ENCODE results near the gene SRGAP2. TPM values are rescaled to one million over a fixed set of nuclear protein-coding genes. Genes with fewer than 3 reads are reported as not detected.
"Not testable (repeated sequence)": the region's sequence is repeated elsewhere in the genome, so short reads cannot be mapped to it uniquely, and the experiment has no call there.

SRGAP2 gene
- total RNA-seq, 1 donor from 2014 or later = 88.4 TPM

DNA sequence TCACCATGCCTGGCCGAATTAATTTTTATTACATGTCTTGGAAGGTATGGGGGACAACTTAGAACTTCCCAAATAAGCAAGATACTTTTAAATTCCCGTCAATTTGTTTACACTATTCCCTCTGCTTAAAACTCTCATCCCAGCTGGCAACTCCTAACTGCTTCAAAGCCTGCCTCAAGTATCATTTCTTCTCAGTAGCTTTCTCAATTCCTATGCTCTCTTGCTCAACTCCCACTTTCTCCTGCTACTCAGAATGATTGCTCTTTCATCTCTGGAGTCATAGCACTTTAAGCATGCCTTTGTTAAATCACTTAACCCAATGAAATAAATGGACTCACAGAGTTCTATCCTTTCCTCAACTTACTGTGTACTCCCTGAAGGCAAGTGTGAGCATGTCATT, 19.6 kb upstream of the SRGAP2 start:
- H3K4me3 ChIP-seq; H3K27me3 ChIP-seq; H4K20me1 ChIP-seq (ENCODE audit: low read depth); H3K9me3 Mint-ChIP-seq; H3K4me2 ChIP-seq; H3F3A ChIP-seq (ENCODE audit: low read depth); H3K9me3 ChIP-seq (ENCODE audit: low read depth); H3K36me3 ChIP-seq; H3K4me1 Mint-ChIP-seq; H3K79me2 ChIP-seq (ENCODE audit: low read depth); H2AFZ ChIP-seq (replicated peaks); H3K27ac Mint-ChIP-seq; H3K36me3 Mint-ChIP-seq; H3K4me3 Mint-ChIP-seq; H3K27ac ChIP-seq; H3K27me3 Mint-ChIP-seq (ENCODE audit: insufficient read depth, low read depth); H3K4me1 ChIP-seq; DNase-seq (ENCODE audit: low spot score); H3K9ac ChIP-seq: not testable (repeated sequence)

GRCh38 chr1:206185778-206186177, 17.6 kb upstream of the SRGAP2 start:
- H3K4me1 ChIP-seq; H3K9me3 ChIP-seq (ENCODE audit: low read depth); H3F3A ChIP-seq (ENCODE audit: low read depth); H3K9me3 Mint-ChIP-seq; H3K36me3 Mint-ChIP-seq; H3K4me3 Mint-ChIP-seq; DNase-seq (ENCODE audit: low spot score); H3K27ac Mint-ChIP-seq; H3K27me3 Mint-ChIP-seq (ENCODE audit: insufficient read depth, low read depth); H2AFZ ChIP-seq (replicated peaks); H3K9ac ChIP-seq; H3K27me3 ChIP-seq; H3K79me2 ChIP-seq (ENCODE audit: low read depth); H3K27ac ChIP-seq; H4K20me1 ChIP-seq (ENCODE audit: low read depth); H3K36me3 ChIP-seq; H3K4me3 ChIP-seq; H3K4me1 Mint-ChIP-seq; H3K4me2 ChIP-seq: not testable (repeated sequence)

DNA sequence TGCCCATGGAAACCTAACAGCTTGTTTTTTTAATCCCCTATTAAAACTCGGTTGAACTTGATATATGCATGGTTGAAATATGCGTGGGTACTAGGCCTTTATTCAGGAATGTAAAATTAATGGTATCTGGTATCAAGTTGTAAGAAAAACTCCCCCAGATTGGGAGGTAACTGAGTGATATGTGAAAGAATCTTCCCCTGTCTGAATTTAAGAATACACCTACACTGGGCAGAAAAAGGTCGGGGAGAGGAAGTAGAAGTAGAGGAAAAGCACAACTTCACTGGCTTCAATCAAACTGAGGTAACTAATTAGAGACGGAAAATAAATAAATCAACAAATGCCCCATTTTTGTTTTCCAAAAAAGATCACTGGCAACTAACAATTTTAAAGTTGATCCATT, 16.5 kb upstream of the SRGAP2 start:
- not testable (repeated sequence) for H3K4me2 ChIP-seq; H3K9ac ChIP-seq; H3K27ac Mint-ChIP-seq; H3K79me2 ChIP-seq (ENCODE audit: low read depth); H3K36me3 ChIP-seq; H3K4me3 Mint-ChIP-seq; H2AFZ ChIP-seq (replicated peaks); DNase-seq (ENCODE audit: low spot score); H3K4me1 Mint-ChIP-seq; H3K9me3 ChIP-seq (ENCODE audit: low read depth); H3F3A ChIP-seq (ENCODE audit: low read depth); H4K20me1 ChIP-seq (ENCODE audit: low read depth); H3K27me3 ChIP-seq; H3K27ac ChIP-seq; H3K36me3 Mint-ChIP-seq; H3K4me1 ChIP-seq; H3K4me3 ChIP-seq; H3K9me3 Mint-ChIP-seq; H3K27me3 Mint-ChIP-seq (ENCODE audit: insufficient read depth, low read depth)

- not testable (repeated sequence) for H2AFZ ChIP-seq (replicated peaks); H3K27me3 ChIP-seq; H3K9ac ChIP-seq; DNase-seq (ENCODE audit: low spot score); H3K27me3 Mint-ChIP-seq (ENCODE audit: insufficient read depth, low read depth); H3F3A ChIP-seq (ENCODE audit: low read depth); H3K4me3 ChIP-seq; H3K27ac Mint-ChIP-seq; H3K36me3 ChIP-seq; H3K9me3 ChIP-seq (ENCODE audit: low read depth); H3K4me1 Mint-ChIP-seq; H3K79me2 ChIP-seq (ENCODE audit: low read depth); H3K9me3 Mint-ChIP-seq; H3K36me3 Mint-ChIP-seq; H3K4me1 ChIP-seq; H3K27ac ChIP-seq; H4K20me1 ChIP-seq (ENCODE audit: low read depth); H3K4me3 Mint-ChIP-seq; H3K4me2 ChIP-seq
Measured at GRCh38 chr1:206195182-206195581, 8.2 kb upstream of the SRGAP2 start.

DNA sequence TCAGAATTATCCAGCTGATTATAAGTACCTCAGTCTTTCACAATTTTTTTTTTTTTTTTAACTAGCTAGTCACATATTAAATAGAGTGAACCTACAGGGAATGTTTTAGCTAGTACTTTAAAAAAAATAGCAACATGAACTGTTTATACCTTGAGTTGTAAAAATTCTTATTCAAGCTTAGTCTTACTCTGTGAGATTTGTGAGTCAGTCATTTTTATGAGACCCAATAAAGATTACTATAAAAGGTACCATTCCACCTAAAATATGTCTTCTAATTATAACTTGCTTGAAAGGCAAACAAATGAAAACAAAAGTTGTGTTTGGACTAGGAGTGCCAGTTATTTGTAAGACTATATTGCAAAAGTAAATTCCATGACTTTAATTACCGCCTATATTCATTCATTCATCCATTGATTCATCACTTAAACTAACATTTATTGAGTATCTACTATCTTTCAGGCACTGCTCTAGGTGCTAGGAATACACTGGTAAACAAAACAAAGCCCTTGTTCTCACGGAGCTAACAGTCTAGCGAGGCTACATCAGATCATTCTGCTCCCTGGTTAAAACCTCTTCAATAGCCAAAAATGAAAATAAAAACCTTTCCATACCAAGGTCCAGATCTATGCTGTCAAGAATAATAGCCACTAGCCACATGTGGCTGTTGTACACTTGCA, 6.5 kb upstream of the SRGAP2 start:
- not testable (repeated sequence) for H3K9ac ChIP-seq

DNA sequence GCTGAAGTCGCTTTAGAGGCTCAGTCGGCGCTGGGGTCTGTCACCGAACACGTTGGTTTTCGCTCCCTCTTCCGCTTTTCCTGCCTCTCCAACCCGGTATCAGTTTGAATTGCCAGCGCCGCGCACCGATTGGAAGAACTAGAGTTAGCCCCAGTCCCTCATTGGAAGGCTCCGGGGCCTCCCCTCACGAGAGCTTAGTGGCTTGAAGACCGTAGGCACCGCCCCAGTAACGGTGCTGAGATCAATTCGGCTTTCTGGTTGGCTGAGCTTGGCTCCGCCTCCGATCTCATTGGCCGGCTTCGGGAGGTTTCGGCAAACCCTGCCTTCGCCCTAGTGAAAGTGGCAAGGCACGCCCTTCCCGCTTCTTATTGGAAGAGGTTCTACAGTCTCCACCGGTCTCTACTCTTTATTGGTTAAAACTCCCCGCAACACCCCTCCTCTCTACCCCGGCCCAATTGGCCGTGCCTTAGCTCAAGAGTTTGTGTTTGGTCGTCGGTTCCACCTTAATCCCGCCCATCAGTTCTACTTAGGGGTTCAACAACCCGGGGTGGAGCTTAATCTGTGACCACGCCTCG, 465 bp upstream of the SRGAP2 start, which contains the start of gene FAM72A:
TSS of gene FAM72A (minus strand) at position 51 of the 575 bp plus-strand sequence. CDS start 814 bp downstream, outside the sequence.
- not testable (repeated sequence) for H3K9ac ChIP-seq; H2AFZ ChIP-seq (replicated peaks); H3K9me3 ChIP-seq (ENCODE audit: low read depth); H3K27ac Mint-ChIP-seq; H3K27me3 Mint-ChIP-seq (ENCODE audit: insufficient read depth, low read depth); H3K36me3 Mint-ChIP-seq; H3K9me3 Mint-ChIP-seq; H3K36me3 ChIP-seq; H3K27ac ChIP-seq; H3F3A ChIP-seq (ENCODE audit: low read depth); H4K20me1 ChIP-seq (ENCODE audit: low read depth); H3K27me3 ChIP-seq; H3K4me1 ChIP-seq; H3K79me2 ChIP-seq (ENCODE audit: low read depth); H3K4me1 Mint-ChIP-seq
- DNase-seq (ENCODE audit: low spot score) = peak; percentile 98
- peak within 1 kb of the TSS; percentile 71 for H3K4me3 ChIP-seq
- H3K4me2 ChIP-seq = peak within 1 kb of the TSS; percentile 62
- peak within 1 kb of the TSS; percentile 86 for H3K4me3 Mint-ChIP-seq

More for the DNA sequence above, 6.5 kb upstream of the SRGAP2 start:
- not testable (repeated sequence) for H2AFZ ChIP-seq (replicated peaks); H3K36me3 Mint-ChIP-seq; H3K27me3 ChIP-seq; H3K79me2 ChIP-seq (ENCODE audit: low read depth); H3K4me3 Mint-ChIP-seq; H3K4me2 ChIP-seq; H3K27me3 Mint-ChIP-seq (ENCODE audit: insufficient read depth, low read depth); H3K27ac ChIP-seq; H4K20me1 ChIP-seq (ENCODE audit: low read depth); H3K4me1 Mint-ChIP-seq; H3K4me1 ChIP-seq; H3K27ac Mint-ChIP-seq; H3F3A ChIP-seq (ENCODE audit: low read depth); H3K9me3 ChIP-seq (ENCODE audit: low read depth); DNase-seq (ENCODE audit: low spot score); H3K4me3 ChIP-seq; H3K36me3 ChIP-seq; H3K9me3 Mint-ChIP-seq

GRCh38 chr1:206204159-206204511, 794 bp downstream of the SRGAP2 start:
- H3K4me1 Mint-ChIP-seq; H3K27me3 Mint-ChIP-seq (ENCODE audit: insufficient read depth, low read depth); H2AFZ ChIP-seq (replicated peaks); H3F3A ChIP-seq (ENCODE audit: low read depth); H3K79me2 ChIP-seq (ENCODE audit: low read depth); H3K36me3 ChIP-seq; H3K27ac Mint-ChIP-seq; H3K27me3 ChIP-seq; DNase-seq (ENCODE audit: low spot score); H3K4me2 ChIP-seq; H3K9me3 ChIP-seq (ENCODE audit: low read depth); H3K9me3 Mint-ChIP-seq; H3K27ac ChIP-seq; H3K4me1 ChIP-seq; H3K9ac ChIP-seq; H4K20me1 ChIP-seq (ENCODE audit: low read depth); H3K36me3 Mint-ChIP-seq: not testable (repeated sequence)
- peak overlapping the region; percentile 75 for H3K4me3 Mint-ChIP-seq
- peak overlapping the region; percentile 42 for H3K4me3 ChIP-seq

- not testable (repeated sequence) for H3K9ac ChIP-seq, H3K27ac Mint-ChIP-seq
- DNase-seq (ENCODE audit: low spot score) = peak; percentile 11
Measured at GRCh38 chr1:206204871-206205270, 1.5 kb downstream of the SRGAP2 start.

More at GRCh38 chr1:206204871-206205270, 1.5 kb downstream of the SRGAP2 start:
- H3K4me3 ChIP-seq = peak overlapping the region; percentile 58
- not testable (repeated sequence) for H4K20me1 ChIP-seq (ENCODE audit: low read depth); H2AFZ ChIP-seq (replicated peaks); H3K4me1 Mint-ChIP-seq; H3K4me1 ChIP-seq; H3K9me3 ChIP-seq (ENCODE audit: low read depth); H3K9me3 Mint-ChIP-seq; H3K79me2 ChIP-seq (ENCODE audit: low read depth); H3K36me3 ChIP-seq; H3K27me3 ChIP-seq; H3K36me3 Mint-ChIP-seq; H3F3A ChIP-seq (ENCODE audit: low read depth); H3K27ac ChIP-seq; H3K27me3 Mint-ChIP-seq (ENCODE audit: insufficient read depth, low read depth)
- H3K4me2 ChIP-seq = peak overlapping the region; percentile 74
- peak overlapping the region; percentile 92 for H3K4me3 Mint-ChIP-seq

Measured in neural progenitor cell (in vitro differentiated cells).